ENCODE data around the gene TMEM108.

DNA sequence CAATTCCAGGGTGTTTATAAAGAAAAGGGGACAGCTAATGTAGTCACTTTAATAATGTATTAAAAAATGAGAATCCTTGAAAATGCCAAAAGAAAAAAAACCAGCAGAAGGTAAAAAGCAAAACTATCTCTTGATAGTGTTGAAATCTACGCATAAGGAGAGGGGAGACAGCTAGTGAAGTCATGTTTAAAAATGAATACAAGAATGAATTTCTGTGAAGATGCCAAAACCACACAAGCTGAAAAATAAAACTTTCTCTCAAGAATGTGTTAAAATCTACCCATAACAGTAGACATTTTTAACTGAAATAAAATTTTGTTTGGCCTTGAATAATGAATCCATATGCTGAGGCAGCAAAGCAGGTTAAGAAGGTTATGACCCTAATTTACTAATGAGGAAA is 42.2 kb upstream of the TMEM108 start:
- TF ChIP-seq POLR2A (IDR thresholded peaks at IDR 0.05), result no peak
- TF ChIP-seq, protein P1, sequence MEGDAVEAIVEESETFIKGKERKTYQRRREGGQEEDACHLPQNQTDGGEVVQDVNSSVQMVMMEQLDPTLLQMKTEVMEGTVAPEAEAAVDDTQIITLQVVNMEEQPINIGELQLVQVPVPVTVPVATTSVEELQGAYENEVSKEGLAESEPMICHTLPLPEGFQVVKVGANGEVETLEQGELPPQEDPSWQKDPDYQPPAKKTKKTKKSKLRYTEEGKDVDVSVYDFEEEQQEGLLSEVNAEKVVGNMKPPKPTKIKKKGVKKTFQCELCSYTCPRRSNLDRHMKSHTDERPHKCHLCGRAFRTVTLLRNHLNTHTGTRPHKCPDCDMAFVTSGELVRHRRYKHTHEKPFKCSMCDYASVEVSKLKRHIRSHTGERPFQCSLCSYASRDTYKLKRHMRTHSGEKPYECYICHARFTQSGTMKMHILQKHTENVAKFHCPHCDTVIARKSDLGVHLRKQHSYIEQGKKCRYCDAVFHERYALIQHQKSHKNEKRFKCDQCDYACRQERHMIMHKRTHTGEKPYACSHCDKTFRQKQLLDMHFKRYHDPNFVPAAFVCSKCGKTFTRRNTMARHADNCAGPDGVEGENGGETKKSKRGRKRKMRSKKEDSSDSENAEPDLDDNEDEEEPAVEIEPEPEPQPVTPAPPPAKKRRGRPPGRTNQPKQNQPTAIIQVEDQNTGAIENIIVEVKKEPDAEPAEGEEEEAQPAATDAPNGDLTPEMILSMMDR (IDR thresholded peaks at IDR 0.05), result no peak
